Body of pancreas (tissue), 4 donors: ENCODE measurements around the gene CDAN1.

ENCODE experiments used
- CTCF ChIP-seq, 7 experiments: fragments of 450-650 bp in 4 of 7; fragments of 200-600 bp in 3 of 7; sonication (generic) in 3 of 7; IDR thresholded peaks; one replicate each; pipeline ENCODE4 v1.5.1; 2016 to 2019; ENCODE audit warnings: antibody characterized with exemption in 7 of 7
- POLR2A ChIP-seq, 3 donors: fragments of 450-650 bp; IDR thresholded peaks; one replicate each; pipeline ENCODE4 v1.6.1; 2016; ENCODE audit warnings: antibody characterized with exemption in 3 of 3, mild to moderate bottlenecking in 2 of 3

GRCh38 chr15:42784705-42785104, 47.8 kb upstream of the CDAN1 start:
- TF ChIP-seq CTCF (IDR thresholded peaks at IDR 0.05) (no peak), POLR2A (IDR thresholded peaks at IDR 0.05) (no peak)
